ENCODE results near the gene FAM171A1. TPM values are rescaled to one million over a fixed set of nuclear protein-coding genes. Genes with fewer than 3 reads are reported as not detected.
A peak's percentile ranks its signal among the peaks of the same experiment; 100 is the strongest.

The FAM171A1 gene
- total and polyA plus RNA-seq, 7 donors: 4.3 to 29.0 (median 7.2) TPM

- no peaks in the 10 kb centered on the region for H3K9me3 ChIP-seq
- WGBS, 2 donors: 79 to 91% methylated on average over 11 of the region's 11 CpGs
- H3K36me3 ChIP-seq: no peaks in the 10 kb centered on the region
- no peaks in the 10 kb centered on the region for H3K4me1 ChIP-seq
- no peak overlapping the region for H3K4me3 ChIP-seq
- intact Hi-C loops (cut with DNase I): no loop called here
- peak; percentile 12 for DNase-seq
- no peaks in the 10 kb centered on the region for H3K27me3 ChIP-seq
- TF ChIP-seq POLR2A (IDR thresholded peaks at IDR 0.05): no peak
- TF ChIP-seq EP300 (IDR thresholded peaks at IDR 0.05): no peak
- TF ChIP-seq CTCF (IDR thresholded peaks at IDR 0.05): no peak
- no peak overlapping the region for H3K27ac ChIP-seq
Measured at GRCh38 chr10:15189133-15189885, 181.8 kb downstream of the FAM171A1 start.

- peak; percentile 27 for DNase-seq
- H3K9me3 ChIP-seq: no peaks in the 10 kb centered on the region
- no peaks in the 10 kb centered on the region for H3K36me3 ChIP-seq
- H3K4me1 ChIP-seq: no peaks in the 10 kb centered on the region
- H3K4me3 ChIP-seq: no peak overlapping the region
- H3K27ac ChIP-seq: no peak overlapping the region
- intact Hi-C loops (cut with DNase I): no loop called here
- 82 to 90% methylated on average over 5 of the region's 5 CpGs for whole genome bisulfite sequencing, 2 donors
- no peaks in the 10 kb centered on the region for H3K27me3 ChIP-seq
- no peak for TF ChIP-seq POLR2AphosphoS5 (IDR thresholded peaks at IDR 0.05)
- TF ChIP-seq CTCF (IDR thresholded peaks at IDR 0.05): no peak
- TF ChIP-seq POLR2A (IDR thresholded peaks at IDR 0.05): no peak
- TF ChIP-seq EP300 (IDR thresholded peaks at IDR 0.05): no peak
Measured at GRCh38 chr10:15188603-15189002, 182.5 kb downstream of the FAM171A1 start.

GRCh38 chr10:15183689-15184481, 187.2 kb downstream of the FAM171A1 start:
- Histone ChIP-seq H3K27me3 (no peaks in the 10 kb centered on the region), H3K4me1 (no peaks in the 10 kb centered on the region), H3K9me3 (no peaks in the 10 kb centered on the region), H3K36me3 (no peaks in the 10 kb centered on the region), H3K4me3 (no peak overlapping the region), H3K27ac (no peak overlapping the region)
- DNase-seq: peak; percentile 9
- TF ChIP-seq POLR2A (IDR thresholded peaks at IDR 0.05) (no peak), CTCF (IDR thresholded peaks at IDR 0.05) (no peak)
- 91 to 93% methylated on average over 11 of the region's 11 CpGs for WGBS, 2 donors
- intact Hi-C loops (cut with DNase I): no loop called here

GRCh38 chr10:15182540-15183207, 188.4 kb downstream of the FAM171A1 start:
- WGBS, 2 donors: 76 to 80% methylated on average over 8 of the region's 8 CpGs
- H3K27me3 ChIP-seq: no peaks in the 10 kb centered on the region
- DNase-seq: no peak
- intact Hi-C loops (cut with DNase I): no loop called here
- TF ChIP-seq POLR2A (IDR thresholded peaks at IDR 0.05): no peak
- TF ChIP-seq POLR2AphosphoS5 (IDR thresholded peaks at IDR 0.05): no peak
- no peak for TF ChIP-seq CTCF (IDR thresholded peaks at IDR 0.05)
- TF ChIP-seq EP300 (IDR thresholded peaks at IDR 0.05): no peak
- no peaks in the 10 kb centered on the region for H3K4me1 ChIP-seq
- no peaks in the 10 kb centered on the region for H3K9me3 ChIP-seq
- peak overlapping the region in 1 of 4 donors; percentile 3 for H3K27ac ChIP-seq
- no peaks in the 10 kb centered on the region for H3K36me3 ChIP-seq
- no peak overlapping the region for H3K4me3 ChIP-seq
